ENCODE measurements around the gene CCSER1.
"Not testable (repeated sequence)": the region's sequence is repeated elsewhere in the genome, so short reads cannot be mapped to it uniquely, and the experiment has no call there.

The CCSER1 gene

GRCh38 chr4:91405431-91405830 lies 1278.2 kb downstream of the CCSER1 start:
- no CpG with 5 or more reads among the region's 7 CpGs for WGBS, 2 donors (ENCODE audit: extremely low coverage in 2 of 2, insufficient read length in 2 of 2, insufficient replicate concordance in 1 of 2)
- not testable (repeated sequence) for H3K27ac ChIP-seq (replicated peaks; ENCODE audit: low read length)

GRCh38 chr4:91422011-91422410 lies 1294.8 kb downstream of the CCSER1 start:
- no peak overlapping the region for H3K9ac ChIP-seq (ENCODE audit: low read depth, low read length, poor library complexity)
- H3K4me2 ChIP-seq (ENCODE audit: insufficient read depth, low read length, poor library complexity, severe bottlenecking) = no peak overlapping the region
- no peak overlapping the region for H3K27ac ChIP-seq (replicated peaks; ENCODE audit: low read length)
- no peak for DNase-seq (ENCODE audit: low spot score)
- no peak overlapping the region for H3K14ac ChIP-seq (ENCODE audit: low read length)
- H3K4me3 ChIP-seq (ENCODE audit: low read length in 2 of 2) = no peak overlapping the region
- H3K79me1 ChIP-seq (ENCODE audit: low read depth, low read length) = no peaks in the 10 kb centered on the region
- no peak overlapping the region for H2BK5ac ChIP-seq (ENCODE audit: low read length)
- no peak overlapping the region for H3K4ac ChIP-seq (ENCODE audit: low read length)
- no peaks in the 10 kb centered on the region for H3K36me3 ChIP-seq (replicated peaks in 1 of 2; ENCODE audit: control insufficient read depth in 2 of 2, insufficient read depth in 2 of 2, low read length in 2 of 2)
- H3K9me3 ChIP-seq (replicated peaks in 1 of 2; ENCODE audit: control insufficient read depth in 2 of 2, insufficient read depth in 1 of 2, low read depth in 1 of 2, low read length in 2 of 2) = no peaks in the 10 kb centered on the region
- H2BK15ac ChIP-seq (ENCODE audit: low read length) = no peak overlapping the region
- H2BK12ac ChIP-seq (ENCODE audit: low read length) = no peak overlapping the region
- H4K8ac ChIP-seq (ENCODE audit: low read depth, low read length) = no peak overlapping the region
- no peak overlapping the region for H4K91ac ChIP-seq (ENCODE audit: low read depth, low read length, poor library complexity)
- H2AFZ ChIP-seq (ENCODE audit: low read length) = no peak overlapping the region
- H3K18ac ChIP-seq (ENCODE audit: low read length) = no peak overlapping the region
- no peaks in the 10 kb centered on the region for H3K4me1 ChIP-seq (ENCODE audit: control insufficient read depth in 2 of 2, insufficient read depth in 1 of 2, low read depth in 1 of 2, low read length in 2 of 2)
- no CpG with 5 or more reads among the region's 1 CpG for WGBS, 2 donors (ENCODE audit: extremely low coverage in 2 of 2, insufficient read length in 2 of 2, insufficient replicate concordance in 1 of 2)
- H3K23ac ChIP-seq (ENCODE audit: low read depth, low read length, poor library complexity) = no peak overlapping the region
- no peaks in the 10 kb centered on the region for H3K27me3 ChIP-seq (ENCODE audit: control insufficient read depth in 3 of 3, insufficient read depth in 3 of 3, low read depth in 1 of 3, low read length in 3 of 3)
- no peak overlapping the region for H2BK120ac ChIP-seq (ENCODE audit: low read depth, low read length)
- no peak overlapping the region for H2AK5ac ChIP-seq (ENCODE audit: low read depth, low read length)

More at GRCh38 chr4:91405431-91405830, 1278.2 kb downstream of the CCSER1 start:
- H3K79me1 ChIP-seq (ENCODE audit: low read depth, low read length); H2AFZ ChIP-seq (ENCODE audit: low read length); H3K36me3 ChIP-seq (replicated peaks in 1 of 2; ENCODE audit: control insufficient read depth in 2 of 2, insufficient read depth in 2 of 2, low read length in 2 of 2); H3K4ac ChIP-seq (ENCODE audit: low read length); DNase-seq (ENCODE audit: low spot score); H3K27me3 ChIP-seq (ENCODE audit: control insufficient read depth in 3 of 3, insufficient read depth in 3 of 3, low read depth in 1 of 3, low read length in 3 of 3); H3K9me3 ChIP-seq (replicated peaks in 1 of 2; ENCODE audit: control insufficient read depth in 2 of 2, insufficient read depth in 1 of 2, low read depth in 1 of 2, low read length in 2 of 2); H2BK15ac ChIP-seq (ENCODE audit: low read length); H2BK120ac ChIP-seq (ENCODE audit: low read depth, low read length); H3K4me1 ChIP-seq (ENCODE audit: control insufficient read depth in 2 of 2, insufficient read depth in 1 of 2, low read depth in 1 of 2, low read length in 2 of 2); H3K4me2 ChIP-seq (ENCODE audit: insufficient read depth, low read length, poor library complexity, severe bottlenecking); H2BK12ac ChIP-seq (ENCODE audit: low read length); H3K4me3 ChIP-seq (ENCODE audit: low read length in 2 of 2); H3K18ac ChIP-seq (ENCODE audit: low read length); H3K23ac ChIP-seq (ENCODE audit: low read depth, low read length, poor library complexity); H4K91ac ChIP-seq (ENCODE audit: low read depth, low read length, poor library complexity); H4K8ac ChIP-seq (ENCODE audit: low read depth, low read length); H3K14ac ChIP-seq (ENCODE audit: low read length); H2AK5ac ChIP-seq (ENCODE audit: low read depth, low read length); H2BK5ac ChIP-seq (ENCODE audit: low read length); H3K9ac ChIP-seq (ENCODE audit: low read depth, low read length, poor library complexity): not testable (repeated sequence)

- no peak overlapping the region for H2BK120ac ChIP-seq (ENCODE audit: low read depth, low read length)
- no peaks in the 10 kb centered on the region for H3K27me3 ChIP-seq (ENCODE audit: control insufficient read depth in 3 of 3, insufficient read depth in 3 of 3, low read depth in 1 of 3, low read length in 3 of 3)
- DNase-seq (ENCODE audit: low spot score) = no peak
- H3K18ac ChIP-seq (ENCODE audit: low read length) = no peak overlapping the region
- no peak overlapping the region for H4K8ac ChIP-seq (ENCODE audit: low read depth, low read length)
- no peak overlapping the region for H3K23ac ChIP-seq (ENCODE audit: low read depth, low read length, poor library complexity)
- H3K9ac ChIP-seq (ENCODE audit: low read depth, low read length, poor library complexity) = no peak overlapping the region
- no peak overlapping the region for H3K4me2 ChIP-seq (ENCODE audit: insufficient read depth, low read length, poor library complexity, severe bottlenecking)
- H3K4ac ChIP-seq (ENCODE audit: low read length) = no peak overlapping the region
- H3K4me3 ChIP-seq (ENCODE audit: low read length in 2 of 2) = no peak overlapping the region
- no peaks in the 10 kb centered on the region for H3K36me3 ChIP-seq (replicated peaks in 1 of 2; ENCODE audit: control insufficient read depth in 2 of 2, insufficient read depth in 2 of 2, low read length in 2 of 2)
- no peaks in the 10 kb centered on the region for H3K4me1 ChIP-seq (ENCODE audit: control insufficient read depth in 2 of 2, insufficient read depth in 1 of 2, low read depth in 1 of 2, low read length in 2 of 2)
- H4K91ac ChIP-seq (ENCODE audit: low read depth, low read length, poor library complexity) = no peak overlapping the region
- H2AK5ac ChIP-seq (ENCODE audit: low read depth, low read length) = no peak overlapping the region
- no peak overlapping the region for H2AFZ ChIP-seq (ENCODE audit: low read length)
- H3K27ac ChIP-seq (replicated peaks; ENCODE audit: low read length) = no peak overlapping the region
- no peak overlapping the region for H3K14ac ChIP-seq (ENCODE audit: low read length)
- no peak overlapping the region for H2BK12ac ChIP-seq (ENCODE audit: low read length)
- no peak overlapping the region for H2BK15ac ChIP-seq (ENCODE audit: low read length)
- no peaks in the 10 kb centered on the region for H3K9me3 ChIP-seq (replicated peaks in 1 of 2; ENCODE audit: control insufficient read depth in 2 of 2, insufficient read depth in 1 of 2, low read depth in 1 of 2, low read length in 2 of 2)
- H3K79me1 ChIP-seq (ENCODE audit: low read depth, low read length) = no peaks in the 10 kb centered on the region
- H2BK5ac ChIP-seq (ENCODE audit: low read length) = no peak overlapping the region
Observed at GRCh38 chr4:91426725-91427124, 1299.5 kb downstream of the CCSER1 start.

- DNase-seq (ENCODE audit: low spot score) = no peak
- H4K8ac ChIP-seq (ENCODE audit: low read depth, low read length) = no peak overlapping the region
- H3K4ac ChIP-seq (ENCODE audit: low read length) = no peak overlapping the region
- H2BK12ac ChIP-seq (ENCODE audit: low read length) = no peak overlapping the region
- no peaks in the 10 kb centered on the region for H3K27me3 ChIP-seq (ENCODE audit: control insufficient read depth in 3 of 3, insufficient read depth in 3 of 3, low read depth in 1 of 3, low read length in 3 of 3)
- no peak overlapping the region for H3K4me2 ChIP-seq (ENCODE audit: insufficient read depth, low read length, poor library complexity, severe bottlenecking)
- no peaks in the 10 kb centered on the region for H3K36me3 ChIP-seq (replicated peaks in 1 of 2; ENCODE audit: control insufficient read depth in 2 of 2, insufficient read depth in 2 of 2, low read length in 2 of 2)
- no peaks in the 10 kb centered on the region for H3K79me1 ChIP-seq (ENCODE audit: low read depth, low read length)
- no peak overlapping the region for H2AFZ ChIP-seq (ENCODE audit: low read length)
- no peaks in the 10 kb centered on the region for H3K9me3 ChIP-seq (replicated peaks in 1 of 2; ENCODE audit: control insufficient read depth in 2 of 2, insufficient read depth in 1 of 2, low read depth in 1 of 2, low read length in 2 of 2)
- no peak overlapping the region for H2BK5ac ChIP-seq (ENCODE audit: low read length)
- no peaks in the 10 kb centered on the region for H3K4me1 ChIP-seq (ENCODE audit: control insufficient read depth in 2 of 2, insufficient read depth in 1 of 2, low read depth in 1 of 2, low read length in 2 of 2)
- no peak overlapping the region for H3K18ac ChIP-seq (ENCODE audit: low read length)
- H3K14ac ChIP-seq (ENCODE audit: low read length) = no peak overlapping the region
- WGBS, 2 donors (ENCODE audit: extremely low coverage in 2 of 2, insufficient read length in 2 of 2, insufficient replicate concordance in 1 of 2) = no CpG with 5 or more reads among the region's 2 CpGs
- no peak overlapping the region for H2BK120ac ChIP-seq (ENCODE audit: low read depth, low read length)
- H4K91ac ChIP-seq (ENCODE audit: low read depth, low read length, poor library complexity) = no peak overlapping the region
- no peak overlapping the region for H2AK5ac ChIP-seq (ENCODE audit: low read depth, low read length)
- H3K9ac ChIP-seq (ENCODE audit: low read depth, low read length, poor library complexity) = no peak overlapping the region
- H3K23ac ChIP-seq (ENCODE audit: low read depth, low read length, poor library complexity) = no peak overlapping the region
- no peak overlapping the region for H3K27ac ChIP-seq (replicated peaks; ENCODE audit: low read length)
- H2BK15ac ChIP-seq (ENCODE audit: low read length) = no peak overlapping the region
- H3K4me3 ChIP-seq (ENCODE audit: low read length in 2 of 2) = no peak overlapping the region
Observed at GRCh38 chr4:91427171-91427570, 1300.0 kb downstream of the CCSER1 start.
